Activated CD8-positive, alpha-beta memory T cell treated with anti-CD3 and anti-CD28 coated beads, Interleukin-2, amount 50 U/mL, for 24 hours (primary cell): ENCODE measurements around the gene TAAR1.

Experiments used
- DNase-seq: peaks from one replicate; pipeline ENCODE4 v3.0.0-alpha.2; 2020; ENCODE audit errors: extremely low read depth

The TAAR1 gene

DNA sequence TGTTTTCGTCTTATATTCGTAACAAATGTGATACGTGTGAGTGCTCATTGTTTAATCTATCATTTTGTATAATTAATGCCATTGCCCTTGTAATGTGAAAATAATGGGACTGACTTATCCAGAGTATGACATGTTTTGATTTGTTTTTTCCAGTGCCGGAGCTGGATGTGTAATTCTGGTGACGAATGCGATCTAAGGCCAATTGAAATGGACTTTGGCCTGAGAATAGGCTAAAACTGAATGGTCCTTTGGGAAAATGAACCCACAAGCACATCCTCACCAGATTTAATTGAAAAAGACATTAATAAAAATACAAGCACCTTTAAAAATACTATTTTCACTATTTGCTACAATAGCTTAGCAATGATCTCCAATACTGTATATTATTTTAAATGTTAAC, 62.8 kb downstream of the TAAR1 start:
- no peak for DNase-seq
